ENCODE measurements around the gene FOXJ3. TPM values are rescaled to one million over a fixed set of nuclear protein-coding genes. Genes with fewer than 3 reads are reported as not detected.

FOXJ3 gene
- total RNA-seq, 2 donors from 2014 or later: 36.7 to 38.6 TPM

DNA sequence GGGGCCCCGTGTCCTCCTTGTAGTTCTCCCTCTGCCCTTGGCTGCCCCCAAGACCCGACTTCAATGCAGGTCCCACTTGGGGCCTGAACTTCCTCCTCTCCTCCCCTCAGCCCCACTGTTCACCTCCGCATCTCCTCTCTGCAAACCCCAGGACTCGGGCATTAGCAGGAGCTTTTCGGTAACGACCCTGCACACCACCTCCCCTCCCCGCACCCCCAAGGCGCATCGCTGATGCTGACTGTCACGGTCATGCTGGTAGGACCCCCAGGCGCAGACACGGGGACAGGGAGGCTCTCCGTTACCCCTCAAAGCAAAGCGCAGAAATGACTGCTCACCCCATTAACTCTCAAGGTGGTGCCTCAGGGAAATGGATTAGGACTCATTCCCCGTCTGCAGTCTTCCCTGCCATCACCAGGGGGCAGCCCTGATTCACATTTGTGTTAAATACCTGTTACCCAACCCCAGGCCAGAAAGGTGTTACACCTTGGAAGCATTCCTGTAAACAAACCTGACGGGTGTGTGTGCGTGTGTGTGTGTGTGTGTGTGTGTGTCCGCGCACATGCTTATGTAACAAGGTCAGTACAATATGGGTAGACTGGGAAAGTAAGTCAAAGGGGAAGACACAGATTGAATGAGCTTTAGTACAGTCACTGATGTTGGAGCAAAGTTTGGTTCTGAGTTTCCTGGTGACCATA is 188.3 kb downstream of the FOXJ3 start:
- Histone ChIP-seq H3K27ac (no peak overlapping the region), H3K4me3 (no peak overlapping the region), H3K4me1 (peaks cover 0 to 7% of the 10 kb centered on the region in 2 donors), H3K27me3 (no peaks in the 10 kb centered on the region), H3K9me3 (no peaks in the 10 kb centered on the region), H3K36me3 (no peaks in the 10 kb centered on the region)
- DNase-seq (ENCODE audit: low spot score): peak; percentile 64
- TF ChIP-seq, protein P1, sequence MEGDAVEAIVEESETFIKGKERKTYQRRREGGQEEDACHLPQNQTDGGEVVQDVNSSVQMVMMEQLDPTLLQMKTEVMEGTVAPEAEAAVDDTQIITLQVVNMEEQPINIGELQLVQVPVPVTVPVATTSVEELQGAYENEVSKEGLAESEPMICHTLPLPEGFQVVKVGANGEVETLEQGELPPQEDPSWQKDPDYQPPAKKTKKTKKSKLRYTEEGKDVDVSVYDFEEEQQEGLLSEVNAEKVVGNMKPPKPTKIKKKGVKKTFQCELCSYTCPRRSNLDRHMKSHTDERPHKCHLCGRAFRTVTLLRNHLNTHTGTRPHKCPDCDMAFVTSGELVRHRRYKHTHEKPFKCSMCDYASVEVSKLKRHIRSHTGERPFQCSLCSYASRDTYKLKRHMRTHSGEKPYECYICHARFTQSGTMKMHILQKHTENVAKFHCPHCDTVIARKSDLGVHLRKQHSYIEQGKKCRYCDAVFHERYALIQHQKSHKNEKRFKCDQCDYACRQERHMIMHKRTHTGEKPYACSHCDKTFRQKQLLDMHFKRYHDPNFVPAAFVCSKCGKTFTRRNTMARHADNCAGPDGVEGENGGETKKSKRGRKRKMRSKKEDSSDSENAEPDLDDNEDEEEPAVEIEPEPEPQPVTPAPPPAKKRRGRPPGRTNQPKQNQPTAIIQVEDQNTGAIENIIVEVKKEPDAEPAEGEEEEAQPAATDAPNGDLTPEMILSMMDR (IDR thresholded peaks at IDR 0.05): peak; percentile 77 to 86

DNA sequence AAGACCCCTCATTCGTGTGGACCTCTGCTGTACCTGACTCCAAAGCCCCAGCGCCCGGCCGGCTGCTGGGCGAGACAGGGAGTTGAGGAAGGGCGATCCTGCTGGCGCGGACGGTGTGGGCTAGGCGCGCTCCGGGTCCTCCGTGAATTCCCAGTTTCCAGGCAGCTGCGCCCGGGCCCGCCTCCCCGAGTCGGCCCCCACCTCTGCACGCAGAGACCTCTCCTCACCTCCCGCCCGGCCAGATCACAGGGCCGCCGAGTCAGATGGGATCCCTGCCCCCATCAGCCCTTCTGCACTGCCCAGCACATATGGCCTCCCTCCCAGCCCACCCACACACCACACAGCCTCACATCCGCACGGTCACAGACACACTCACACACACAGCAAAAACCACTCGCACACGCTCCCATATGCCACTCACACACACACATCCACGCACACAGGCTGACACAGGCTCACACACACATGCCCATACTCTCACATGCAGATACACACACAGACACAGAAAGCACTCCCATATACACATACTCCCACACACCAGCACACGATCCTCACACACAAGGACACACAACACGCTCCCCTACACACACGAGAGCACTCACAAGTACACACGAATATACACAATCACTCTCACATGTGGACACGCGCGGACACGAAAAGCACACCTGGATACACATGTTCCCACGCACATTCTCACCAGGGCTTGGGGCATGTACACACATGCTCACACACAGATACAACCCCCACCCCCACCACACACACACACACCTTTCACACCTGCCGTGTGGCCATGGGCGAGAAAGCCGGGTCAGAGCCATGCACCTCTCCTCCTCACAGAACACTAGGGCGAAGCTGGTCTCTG is 189.0 kb downstream of the FOXJ3 start:
- Histone ChIP-seq H3K4me3 (no peak overlapping the region), H3K36me3 (no peaks in the 10 kb centered on the region), H3K4me1 (peaks cover 0 to 7% of the 10 kb centered on the region in 2 donors), H3K9me3 (no peaks in the 10 kb centered on the region), H3K27ac (no peak overlapping the region), H3K27me3 (no peaks in the 10 kb centered on the region)
- peak; percentile 52 for DNase-seq (ENCODE audit: low spot score)
- TF ChIP-seq, protein P1 (IDR thresholded peaks at IDR 0.05): no peak

DNA sequence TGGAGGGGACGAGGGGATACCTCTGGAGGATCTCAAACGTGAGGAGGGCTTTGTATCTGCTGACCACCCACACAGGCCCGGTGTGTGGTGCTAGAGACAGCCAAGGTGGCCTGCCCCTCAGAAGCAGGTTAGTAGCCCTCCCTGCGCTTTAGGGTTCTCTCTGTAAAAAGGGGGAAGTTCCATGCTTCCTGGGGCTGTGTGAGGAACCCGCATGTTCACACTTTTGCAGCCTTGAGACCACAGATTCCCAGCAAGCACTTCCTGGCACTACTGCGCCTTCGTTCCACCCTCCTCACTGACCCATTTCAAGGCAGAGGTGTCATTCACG is 189.7 kb downstream of the FOXJ3 start:
- TF ChIP-seq, protein P1 (IDR thresholded peaks at IDR 0.05): no peak
- Histone ChIP-seq H3K27ac (no peak overlapping the region), H3K36me3 (no peaks in the 10 kb centered on the region), H3K4me1 (peaks cover 0 to 7% of the 10 kb centered on the region in 2 donors), H3K4me3 (no peak overlapping the region), H3K27me3 (no peaks in the 10 kb centered on the region), H3K9me3 (no peaks in the 10 kb centered on the region)
- DNase-seq (ENCODE audit: low spot score): peak; percentile 53

DNA sequence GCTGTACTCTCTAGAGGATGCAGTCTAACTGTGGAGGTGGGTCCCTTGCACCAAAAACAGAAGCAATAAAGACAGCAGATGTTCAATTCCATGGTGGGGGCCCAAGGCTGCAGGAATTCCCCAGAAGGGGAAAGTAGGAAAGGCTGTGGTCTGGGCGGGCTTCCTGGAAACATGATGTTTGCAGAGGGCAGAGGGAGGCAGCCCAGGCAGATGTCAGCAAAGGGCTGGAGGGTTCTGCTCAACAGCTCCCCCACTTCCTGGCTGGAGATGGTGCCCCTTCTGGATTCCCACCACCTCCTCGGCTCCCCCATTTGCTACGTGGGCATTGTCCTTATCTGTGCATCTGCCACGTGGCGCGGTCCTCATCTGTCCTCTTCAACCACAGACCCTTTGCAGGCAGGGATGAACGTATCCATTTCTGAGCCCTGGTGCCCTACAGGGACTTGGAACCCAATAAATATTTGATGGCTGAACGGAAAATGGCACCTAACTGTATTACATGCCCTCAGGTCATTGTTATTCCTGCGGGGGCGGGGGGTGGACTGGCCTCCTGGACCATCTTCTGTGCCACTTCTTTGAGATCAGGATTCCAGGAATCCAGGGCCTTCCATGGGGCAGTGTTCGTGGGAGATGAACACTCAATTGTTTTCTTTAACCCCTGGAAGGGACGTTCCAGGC is 190.2 kb downstream of the FOXJ3 start:
- TF ChIP-seq, protein P1 (IDR thresholded peaks at IDR 0.05): no peak
- no peaks in the 10 kb centered on the region for H3K36me3 ChIP-seq
- H3K27me3 ChIP-seq: no peaks in the 10 kb centered on the region

DNA sequence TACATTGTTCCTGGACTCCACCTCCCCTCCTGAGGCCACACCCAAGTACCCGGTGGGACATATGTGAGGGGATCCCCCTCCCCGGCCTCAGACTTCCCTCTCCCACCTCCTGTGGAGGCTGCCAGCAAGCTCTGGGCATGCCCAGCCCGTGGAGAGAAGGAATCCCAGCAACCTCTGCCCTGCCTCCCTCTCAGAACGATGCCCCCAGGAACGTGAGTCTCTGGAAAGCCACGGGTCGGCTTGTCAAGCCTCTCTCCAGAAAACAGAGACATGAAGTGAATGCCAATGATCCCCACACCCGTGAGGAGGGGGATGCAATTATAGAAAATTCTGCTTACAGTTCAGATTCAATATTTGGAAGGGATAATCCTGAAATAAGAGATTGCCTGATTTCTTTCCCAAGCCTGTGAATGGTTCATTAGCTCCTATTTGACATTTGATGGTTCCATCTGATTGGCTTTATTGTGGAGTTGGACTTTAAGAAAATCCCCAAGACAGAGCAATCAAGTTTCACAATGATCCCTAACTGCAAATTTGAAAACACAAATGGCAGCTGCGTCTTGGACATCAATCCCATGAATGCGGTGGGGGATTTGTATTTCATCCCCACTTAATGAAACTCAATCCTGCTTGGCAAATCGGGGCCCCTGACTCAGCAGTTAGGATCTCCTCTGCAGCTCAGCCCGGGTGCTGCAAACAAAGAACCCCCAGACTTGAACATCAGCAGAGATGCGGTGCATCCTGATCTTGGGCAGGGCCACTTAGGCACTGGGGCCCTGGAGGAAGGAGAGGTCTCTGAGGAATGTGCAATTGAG is 190.9 kb downstream of the FOXJ3 start:
- Histone ChIP-seq H3K4me1 (peaks cover 0 to 7% of the 10 kb centered on the region in 2 donors), H3K4me3 (no peak overlapping the region), H3K9me3 (no peaks in the 10 kb centered on the region), H3K36me3 (no peaks in the 10 kb centered on the region), H3K27me3 (no peaks in the 10 kb centered on the region), H3K27ac (no peak overlapping the region)
- peak; percentile 42 for DNase-seq (ENCODE audit: low spot score)
- TF ChIP-seq, protein P1 (IDR thresholded peaks at IDR 0.05): no peak

More for the DNA sequence above, 190.2 kb downstream of the FOXJ3 start:
- Histone ChIP-seq H3K4me1 (peaks cover 0 to 7% of the 10 kb centered on the region in 2 donors), H3K4me3 (no peak overlapping the region), H3K27ac (no peak overlapping the region), H3K9me3 (no peaks in the 10 kb centered on the region)
- peak; percentile 32 for DNase-seq (ENCODE audit: low spot score)
